Measurements from ENCODE around the gene EIF3C.
"Not testable (repeated sequence)": the region's sequence is repeated elsewhere in the genome, so short reads cannot be mapped to it uniquely, and the experiment has no call there.

The EIF3C gene

GRCh38 chr16:28711220-28712083 is at the start of gene EIF3C:
Gene EIF3C, plus strand, starts transcription at chr16:28711464. Its CDS starts 223 bp downstream, at chr16:28711687.
- not testable (repeated sequence) for H3K36me3 ChIP-seq (ENCODE audit: control insufficient read depth, insufficient read depth, low read length); H3K9ac ChIP-seq (ENCODE audit: low read length); H3K27ac ChIP-seq (ENCODE audit: low read depth, low read length); H3K4me1 ChIP-seq (ENCODE audit: control insufficient read depth, insufficient read depth, low read length); H3K27me3 ChIP-seq (ENCODE audit: control insufficient read depth, insufficient read depth, low read length); H3K4me3 ChIP-seq (ENCODE audit: low read length)

GRCh38 chr16:28666264-28666663 is 45.0 kb upstream of the EIF3C start:
- not testable (repeated sequence) for H3K27ac ChIP-seq (ENCODE audit: low read depth, low read length); H3K27me3 ChIP-seq (ENCODE audit: control insufficient read depth, insufficient read depth, low read length); H3K4me1 ChIP-seq (ENCODE audit: control insufficient read depth, insufficient read depth, low read length); H3K36me3 ChIP-seq (ENCODE audit: control insufficient read depth, insufficient read depth, low read length); H3K9ac ChIP-seq (ENCODE audit: low read length); H3K4me3 ChIP-seq (ENCODE audit: low read length)

GRCh38 chr16:28667480-28667879 is 43.8 kb upstream of the EIF3C start:
- not testable (repeated sequence) for H3K9ac ChIP-seq (ENCODE audit: low read length); H3K4me1 ChIP-seq (ENCODE audit: control insufficient read depth, insufficient read depth, low read length); H3K4me3 ChIP-seq (ENCODE audit: low read length); H3K36me3 ChIP-seq (ENCODE audit: control insufficient read depth, insufficient read depth, low read length); H3K27ac ChIP-seq (ENCODE audit: low read depth, low read length); H3K27me3 ChIP-seq (ENCODE audit: control insufficient read depth, insufficient read depth, low read length)

GRCh38 chr16:28668199-28668598 is 43.1 kb upstream of the EIF3C start:
- not testable (repeated sequence) for H3K27ac ChIP-seq (ENCODE audit: low read depth, low read length); H3K27me3 ChIP-seq (ENCODE audit: control insufficient read depth, insufficient read depth, low read length)

DNA sequence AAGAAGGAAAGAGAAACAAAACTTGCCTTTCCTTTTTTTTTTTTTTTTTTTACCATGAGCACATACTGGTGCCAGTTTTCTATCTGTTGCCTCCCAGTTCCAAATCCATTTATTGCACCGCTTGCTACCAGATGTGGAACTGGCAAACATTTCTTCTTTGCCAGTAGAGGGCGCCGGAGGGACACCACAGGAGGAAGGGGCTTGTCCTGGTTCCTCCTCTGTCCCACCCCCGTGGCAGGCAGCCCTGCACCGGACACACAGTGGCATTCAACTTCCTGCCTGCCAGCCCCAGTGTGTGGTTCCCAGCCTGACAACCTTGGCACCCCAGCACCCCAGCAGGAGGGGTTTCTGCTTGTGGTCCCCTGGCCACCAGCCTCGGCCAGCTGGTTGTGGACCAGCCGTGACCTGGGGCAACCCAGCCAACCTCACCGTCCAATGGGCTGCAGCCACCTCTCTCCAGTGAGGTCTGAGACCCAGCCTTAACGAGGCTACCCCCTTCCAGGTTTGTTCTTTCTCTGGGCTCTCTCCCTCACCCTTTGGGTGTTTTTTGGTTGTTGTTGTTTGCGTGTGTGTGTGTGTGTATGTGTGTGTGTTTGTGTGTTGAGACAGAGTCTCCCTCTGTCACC is 22.8 kb upstream of the EIF3C start:
- H3K4me3 ChIP-seq (ENCODE audit: low read length); H3K27ac ChIP-seq (ENCODE audit: low read depth, low read length); H3K9ac ChIP-seq (ENCODE audit: low read length); H3K27me3 ChIP-seq (ENCODE audit: control insufficient read depth, insufficient read depth, low read length); H3K4me1 ChIP-seq (ENCODE audit: control insufficient read depth, insufficient read depth, low read length); H3K36me3 ChIP-seq (ENCODE audit: control insufficient read depth, insufficient read depth, low read length): not testable (repeated sequence)

More at GRCh38 chr16:28668199-28668598, 43.1 kb upstream of the EIF3C start:
- not testable (repeated sequence) for H3K4me1 ChIP-seq (ENCODE audit: control insufficient read depth, insufficient read depth, low read length); H3K9ac ChIP-seq (ENCODE audit: low read length); H3K4me3 ChIP-seq (ENCODE audit: low read length); H3K36me3 ChIP-seq (ENCODE audit: control insufficient read depth, insufficient read depth, low read length)

- not testable (repeated sequence) for H3K36me3 ChIP-seq (ENCODE audit: control insufficient read depth, insufficient read depth, low read length); H3K27me3 ChIP-seq (ENCODE audit: control insufficient read depth, insufficient read depth, low read length); H3K27ac ChIP-seq (ENCODE audit: low read depth, low read length); H3K4me1 ChIP-seq (ENCODE audit: control insufficient read depth, insufficient read depth, low read length); H3K9ac ChIP-seq (ENCODE audit: low read length); H3K4me3 ChIP-seq (ENCODE audit: low read length)
Observed at GRCh38 chr16:28689425-28689824, 21.8 kb upstream of the EIF3C start.

DNA sequence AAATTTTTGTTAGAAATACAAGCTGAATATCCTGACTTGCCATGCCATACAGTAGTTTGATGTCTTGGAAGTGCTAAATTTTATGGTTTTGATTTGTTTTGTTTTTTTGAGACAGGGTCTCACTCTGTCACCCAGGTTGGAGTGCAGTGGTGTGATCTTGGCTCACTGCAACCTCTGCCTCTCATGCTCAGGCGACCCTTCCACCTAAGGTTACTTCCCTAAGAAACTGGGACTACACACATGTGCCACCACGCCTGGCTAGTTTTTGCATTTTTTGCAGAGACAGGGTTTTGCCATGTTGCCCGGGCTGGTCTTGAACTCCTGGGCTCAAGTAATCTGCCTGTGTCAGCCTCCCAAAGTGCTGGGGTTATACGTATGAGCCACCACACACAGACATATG is 19.5 kb upstream of the EIF3C start:
- not testable (repeated sequence) for H3K4me1 ChIP-seq (ENCODE audit: control insufficient read depth, insufficient read depth, low read length); H3K4me3 ChIP-seq (ENCODE audit: low read length); H3K36me3 ChIP-seq (ENCODE audit: control insufficient read depth, insufficient read depth, low read length); H3K9ac ChIP-seq (ENCODE audit: low read length); H3K27me3 ChIP-seq (ENCODE audit: control insufficient read depth, insufficient read depth, low read length); H3K27ac ChIP-seq (ENCODE audit: low read depth, low read length)

DNA sequence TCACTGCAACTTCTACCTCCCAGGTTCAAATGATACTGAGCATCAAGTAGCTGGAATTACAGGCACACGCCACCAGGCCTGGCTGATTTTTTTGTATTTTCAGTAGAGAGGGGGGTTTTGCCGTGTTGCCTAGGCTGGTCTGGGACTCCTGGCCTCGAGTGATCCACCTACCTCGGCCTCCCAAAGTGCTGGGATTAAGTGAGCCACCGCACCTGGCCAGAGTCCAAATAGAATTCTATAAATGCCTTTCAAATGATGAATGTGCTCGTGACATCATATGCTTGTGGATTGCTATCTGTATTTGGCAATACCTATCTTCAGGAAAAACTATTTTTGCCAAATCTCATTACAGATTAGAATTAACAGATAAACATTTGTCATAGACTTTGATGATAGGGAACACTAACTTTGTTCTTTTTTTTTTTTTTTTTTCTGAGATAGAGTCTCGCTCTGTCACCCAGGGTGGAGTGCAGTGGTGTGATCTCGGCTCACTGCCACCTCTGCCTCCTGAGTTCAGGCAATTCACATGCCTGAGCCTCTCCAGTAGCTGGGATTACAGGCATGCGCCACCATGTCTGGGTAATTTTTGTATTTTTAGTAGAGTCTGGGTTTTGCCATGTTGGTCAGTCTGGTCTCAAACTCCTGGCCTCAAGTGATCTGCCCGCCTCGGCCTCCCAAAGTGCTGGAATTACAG is 17.9 kb upstream of the EIF3C start:
- H3K9ac ChIP-seq (ENCODE audit: low read length); H3K36me3 ChIP-seq (ENCODE audit: control insufficient read depth, insufficient read depth, low read length); H3K4me1 ChIP-seq (ENCODE audit: control insufficient read depth, insufficient read depth, low read length); H3K27me3 ChIP-seq (ENCODE audit: control insufficient read depth, insufficient read depth, low read length); H3K4me3 ChIP-seq (ENCODE audit: low read length); H3K27ac ChIP-seq (ENCODE audit: low read depth, low read length): not testable (repeated sequence)

GRCh38 chr16:28699792-28700191 is 11.5 kb upstream of the EIF3C start:
- H3K36me3 ChIP-seq (ENCODE audit: control insufficient read depth, insufficient read depth, low read length); H3K27ac ChIP-seq (ENCODE audit: low read depth, low read length); H3K9ac ChIP-seq (ENCODE audit: low read length); H3K27me3 ChIP-seq (ENCODE audit: control insufficient read depth, insufficient read depth, low read length); H3K4me1 ChIP-seq (ENCODE audit: control insufficient read depth, insufficient read depth, low read length); H3K4me3 ChIP-seq (ENCODE audit: low read length): not testable (repeated sequence)

DNA sequence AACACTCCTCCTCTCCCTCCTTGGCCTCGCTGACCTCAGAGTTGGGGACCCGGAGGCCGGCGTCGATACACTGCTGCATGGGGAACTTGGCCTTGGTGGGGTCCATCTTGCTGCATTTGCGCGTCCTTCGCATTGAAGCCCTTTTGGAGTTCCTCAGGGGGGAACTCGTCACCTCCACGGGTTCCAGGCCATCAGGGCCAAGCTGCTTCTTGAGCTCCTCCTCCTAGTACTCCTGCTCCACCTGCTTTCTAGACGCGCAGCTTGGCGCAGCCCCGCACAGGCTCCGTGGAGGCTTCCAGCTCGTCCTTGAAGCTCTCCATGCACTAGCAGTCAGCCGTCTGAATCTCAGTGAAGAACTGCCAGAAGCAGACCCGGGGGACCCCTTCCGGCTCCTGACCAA is 10.9 kb upstream of the EIF3C start:
- H3K9ac ChIP-seq (ENCODE audit: low read length); H3K36me3 ChIP-seq (ENCODE audit: control insufficient read depth, insufficient read depth, low read length); H3K27me3 ChIP-seq (ENCODE audit: control insufficient read depth, insufficient read depth, low read length); H3K4me3 ChIP-seq (ENCODE audit: low read length); H3K4me1 ChIP-seq (ENCODE audit: control insufficient read depth, insufficient read depth, low read length); H3K27ac ChIP-seq (ENCODE audit: low read depth, low read length): not testable (repeated sequence)

GRCh38 chr16:28701384-28701783 is 9.9 kb upstream of the EIF3C start:
- not testable (repeated sequence) for H3K27me3 ChIP-seq (ENCODE audit: control insufficient read depth, insufficient read depth, low read length); H3K4me3 ChIP-seq (ENCODE audit: low read length)

GRCh38 chr16:28704246-28704645 is 7.0 kb upstream of the EIF3C start:
- H3K27me3 ChIP-seq (ENCODE audit: control insufficient read depth, insufficient read depth, low read length); H3K9ac ChIP-seq (ENCODE audit: low read length); H3K4me1 ChIP-seq (ENCODE audit: control insufficient read depth, insufficient read depth, low read length); H3K36me3 ChIP-seq (ENCODE audit: control insufficient read depth, insufficient read depth, low read length); H3K4me3 ChIP-seq (ENCODE audit: low read length); H3K27ac ChIP-seq (ENCODE audit: low read depth, low read length): not testable (repeated sequence)

More at GRCh38 chr16:28701384-28701783, 9.9 kb upstream of the EIF3C start:
- not testable (repeated sequence) for H3K36me3 ChIP-seq (ENCODE audit: control insufficient read depth, insufficient read depth, low read length); H3K27ac ChIP-seq (ENCODE audit: low read depth, low read length); H3K4me1 ChIP-seq (ENCODE audit: control insufficient read depth, insufficient read depth, low read length); H3K9ac ChIP-seq (ENCODE audit: low read length)
